HG03025 (cell line): Measurements from ENCODE around the gene PALD1.

Experiments used
- ATAC-seq: cut with Tn5 transposase; IDR thresholded peaks from one replicate; pipeline ENCODE4 v1.9.1; 2021; ENCODE audit warnings: mild to moderate bottlenecking, moderate library complexity; ENCODE audit not compliant: unreplicated experiment, low FRiP score

PALD1 gene

GRCh38 chr10:70586348-70586930 is 107.9 kb downstream of the PALD1 start:
- ATAC-seq, result no peak

DNA sequence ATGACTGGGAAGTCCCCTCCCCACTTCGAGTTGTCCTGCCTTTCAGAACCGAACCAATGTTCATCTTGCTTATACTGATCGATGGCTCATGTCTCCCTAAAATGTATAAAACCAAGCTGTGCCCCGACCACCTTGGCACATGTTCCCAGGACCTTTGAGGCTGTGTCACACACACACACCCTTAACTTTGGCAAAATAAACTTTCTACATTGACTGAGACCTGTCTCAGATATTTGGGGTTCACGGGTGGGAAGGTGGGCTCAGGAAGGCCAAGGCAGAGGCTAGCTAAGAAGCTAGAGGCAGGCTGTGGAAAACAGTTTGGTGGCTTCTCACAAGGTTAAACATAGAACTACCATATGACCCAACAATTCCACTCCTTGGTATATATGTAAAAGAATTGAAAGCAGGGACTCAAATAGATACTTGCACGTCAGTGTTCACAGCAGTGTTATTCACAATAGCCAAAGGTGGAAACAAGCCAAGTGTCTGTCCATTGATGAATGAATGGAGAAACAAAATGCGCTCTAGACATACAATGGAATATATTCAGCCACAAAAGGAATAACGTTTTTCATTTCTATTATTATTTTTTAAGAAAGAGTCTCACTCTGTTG is 108.6 kb downstream of the PALD1 start:
- no peak for ATAC-seq

DNA sequence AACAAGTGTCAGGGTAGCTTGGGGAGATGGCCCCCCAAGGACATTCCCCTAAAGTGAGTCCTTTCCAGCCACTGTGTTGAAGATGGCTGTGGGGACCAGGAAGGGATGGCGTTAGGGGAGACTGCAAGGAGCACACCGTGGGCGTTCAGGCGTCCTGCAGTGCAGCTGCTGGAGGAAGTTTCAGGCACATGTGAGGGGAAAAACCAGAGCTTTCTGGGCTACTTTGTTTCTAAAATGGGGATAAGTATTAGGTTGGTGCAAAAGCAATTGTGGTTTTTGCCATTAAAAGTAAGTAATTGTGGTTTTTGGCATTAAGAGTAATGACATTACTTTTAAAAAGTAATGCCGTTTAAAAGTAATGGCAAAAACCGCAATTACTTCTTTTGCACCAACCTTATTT is 109.7 kb downstream of the PALD1 start:
- no peak for ATAC-seq

- ATAC-seq, result no peak
Measured at GRCh38 chr10:70588859-70589570, 110.4 kb downstream of the PALD1 start.

GRCh38 chr10:70589762-70590654 is 111.4 kb downstream of the PALD1 start:
- no peak for ATAC-seq

DNA sequence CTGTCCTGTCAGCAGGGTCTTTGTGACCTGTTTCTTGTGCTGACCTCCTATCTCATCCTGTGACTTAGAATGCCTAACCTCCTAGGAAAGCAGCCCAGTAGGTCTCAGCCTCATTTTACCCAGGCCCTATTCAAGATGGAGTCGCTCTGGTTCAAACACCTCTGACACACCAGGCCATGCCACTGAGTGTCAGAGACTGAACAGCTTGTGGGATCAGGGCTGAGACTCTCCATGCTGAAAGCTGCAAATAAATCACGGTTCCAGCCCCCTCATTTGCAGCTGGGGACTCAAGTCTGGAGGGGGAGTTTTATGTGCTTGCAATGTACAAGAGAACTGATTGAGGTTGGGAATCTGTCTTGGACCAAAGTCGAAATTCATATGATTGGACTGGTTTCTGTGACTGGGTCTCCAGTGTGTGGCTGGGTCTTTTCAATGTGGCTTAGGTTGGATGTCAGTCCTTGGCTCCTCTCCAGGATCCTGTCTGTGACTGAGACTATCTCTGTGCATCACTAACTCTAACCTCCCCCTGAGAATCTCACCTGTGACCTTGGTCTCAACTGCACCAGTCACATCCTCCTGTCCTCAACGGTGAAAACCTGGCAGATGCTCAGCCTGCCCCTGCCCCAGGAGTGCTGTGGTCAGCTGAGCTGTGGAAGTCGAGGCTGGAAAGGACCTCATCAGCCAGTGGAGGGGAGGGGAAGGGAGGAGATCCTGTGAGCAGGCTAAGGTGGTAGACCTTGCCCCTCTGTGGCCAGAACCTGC is 112.3 kb downstream of the PALD1 start:
- ATAC-seq, result no peak

- ATAC-seq, result no peak
Measured at GRCh38 chr10:70592186-70592735, 113.7 kb downstream of the PALD1 start.

- no peak for ATAC-seq
Measured at GRCh38 chr10:70592746-70593512, 114.4 kb downstream of the PALD1 start.

GRCh38 chr10:70593513-70593890 is 114.9 kb downstream of the PALD1 start:
- no peak for ATAC-seq

GRCh38 chr10:70594161-70594560 is 115.6 kb downstream of the PALD1 start:
- no peak for ATAC-seq

DNA sequence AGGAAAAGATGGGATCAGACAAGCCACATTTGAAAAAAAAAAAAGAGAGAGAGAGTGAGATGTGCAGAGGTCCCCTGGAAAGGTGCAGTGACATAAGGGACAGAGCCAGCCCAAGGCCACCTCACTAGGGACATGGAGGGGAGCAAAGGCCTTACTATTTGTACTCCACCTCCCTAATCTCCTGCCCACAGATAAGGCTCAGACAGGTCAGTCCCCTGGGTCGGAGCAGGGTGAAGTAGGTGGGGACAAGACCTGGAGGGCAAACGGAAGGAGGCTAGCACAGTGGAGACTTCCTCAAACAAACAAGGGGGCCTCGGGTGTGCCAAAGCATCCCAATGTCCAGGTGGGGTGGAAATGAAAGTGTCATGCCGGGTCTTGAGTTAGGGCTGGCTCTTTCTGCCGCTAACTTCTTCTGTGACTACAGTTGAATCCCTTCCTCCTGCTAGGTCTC is 117.0 kb downstream of the PALD1 start:
- ATAC-seq, result no peak

DNA sequence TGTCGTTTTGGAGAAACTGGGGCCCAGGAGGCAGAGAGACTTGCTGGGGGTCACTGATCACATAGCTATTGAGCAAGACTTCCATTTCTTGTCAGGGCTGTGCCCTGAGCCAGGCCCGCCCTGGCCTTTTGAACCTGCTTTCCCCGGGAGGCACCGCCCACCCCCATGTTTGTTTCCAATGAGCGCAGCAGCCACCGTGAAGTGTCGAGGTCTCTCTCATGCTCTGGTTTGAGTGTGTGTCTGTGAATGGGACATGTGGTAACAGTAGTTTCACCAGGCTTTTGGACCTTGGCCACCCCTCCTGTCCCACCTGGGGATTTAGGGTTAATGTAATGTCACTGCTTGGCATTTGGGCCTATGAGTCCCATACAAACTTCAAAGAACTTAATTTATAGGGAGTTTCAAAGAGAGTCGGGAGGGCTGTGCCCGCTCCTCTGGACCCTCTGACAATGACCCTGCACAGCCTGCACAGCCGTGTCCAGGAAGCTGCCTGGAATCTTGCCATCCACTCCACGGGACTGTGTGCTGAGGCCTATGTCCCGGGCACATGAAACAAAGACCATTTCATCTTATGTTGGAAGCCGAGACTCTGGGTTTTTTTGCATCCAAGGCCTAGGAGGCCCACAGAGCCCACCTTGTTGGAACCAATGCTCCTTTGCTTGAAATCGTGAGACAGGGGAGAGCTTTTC is 117.7 kb downstream of the PALD1 start:
- ATAC-seq, result no peak

GRCh38 chr10:70596860-70597809 is 118.6 kb downstream of the PALD1 start:
- no peak for ATAC-seq

DNA sequence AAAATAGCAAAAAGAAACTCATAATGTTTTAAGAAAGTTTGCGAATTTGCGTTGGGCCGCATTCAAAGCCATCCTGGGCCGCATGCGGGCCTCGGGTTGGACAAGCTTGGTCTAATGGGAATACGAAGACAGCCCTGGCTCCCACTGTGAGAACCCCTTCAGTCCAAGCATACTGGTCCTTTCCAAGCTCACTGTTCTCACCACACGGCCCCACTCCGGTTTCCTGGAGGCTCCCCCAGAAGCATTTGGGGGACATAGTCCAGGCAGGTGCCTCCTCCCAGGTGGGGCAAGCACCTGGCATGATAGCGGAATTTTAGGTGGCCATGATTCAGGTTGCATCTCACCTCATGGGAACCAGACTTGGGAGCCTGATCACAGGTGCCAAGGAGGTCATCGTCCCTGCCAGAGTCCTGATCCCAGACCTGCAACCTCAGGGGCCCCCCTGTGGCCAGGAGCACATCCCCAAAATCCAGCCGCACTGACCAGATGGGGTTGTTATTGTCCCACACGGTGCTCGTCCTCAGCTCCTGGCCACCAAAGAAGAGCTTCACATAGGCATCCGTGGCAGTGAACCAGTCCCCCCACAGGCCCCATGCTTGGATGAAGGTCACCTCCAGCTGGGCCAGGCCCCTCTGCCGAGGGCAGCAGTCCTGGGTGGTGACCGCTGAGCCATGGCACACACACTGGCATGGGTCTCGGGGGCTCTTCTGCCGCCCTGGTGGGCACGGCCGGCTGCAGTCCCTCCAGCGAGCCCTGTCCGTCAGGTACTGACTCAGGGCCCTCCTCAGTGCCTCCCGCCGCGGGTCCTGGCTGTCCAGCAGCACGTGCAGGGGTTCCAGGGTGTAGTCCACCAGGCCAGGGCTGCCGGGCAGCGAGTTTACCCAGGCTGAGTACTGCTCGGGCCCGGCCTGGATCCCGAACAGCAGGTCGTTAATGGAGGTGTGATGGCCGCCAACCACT is 119.6 kb downstream of the PALD1 start:
- no peak for ATAC-seq

- no peak for ATAC-seq
Measured at GRCh38 chr10:70598857-70599295, 120.3 kb downstream of the PALD1 start.

- no peak for ATAC-seq
Measured at GRCh38 chr10:70599319-70599718, 120.8 kb downstream of the PALD1 start.
